IPS-18a (cell line): ENCODE results near the gene CUL3.

ENCODE experiments used
- H3K27ac ChIP-seq: one replicate; pipeline ENCODE4 v1.5.1; 2013; ENCODE audit warnings: low read length
- H3K27me3 ChIP-seq: one replicate; pipeline ENCODE4 v1.6.1; 2013; ENCODE audit warnings: mild to moderate bottlenecking, low read length; ENCODE audit not compliant: control insufficient read depth, insufficient read depth
- H3K36me3 ChIP-seq: one replicate; pipeline ENCODE4 v1.6.1; 2013; ENCODE audit warnings: low read depth, low read length; ENCODE audit not compliant: control insufficient read depth
- H3K4me1 ChIP-seq: one replicate; pipeline ENCODE4 v1.6.1; 2013; ENCODE audit warnings: low read depth, low read length; ENCODE audit not compliant: control insufficient read depth
- H3K4me3 ChIP-seq: one replicate; pipeline ENCODE4 v1.5.1; 2013; ENCODE audit warnings: low read length
- H3K9ac ChIP-seq: one replicate; pipeline ENCODE4 v1.6.1; 2013; ENCODE audit warnings: mild to moderate bottlenecking, low read length, moderate library complexity
- H3K9me3 ChIP-seq: one replicate; pipeline ENCODE4 v1.6.1; 2013; ENCODE audit warnings: low read depth, low read length; ENCODE audit not compliant: control insufficient read depth

The CUL3 gene

GRCh38 chr2:224560549-224560948 lies 24.6 kb downstream of the CUL3 start:
- H3K36me3 ChIP-seq: peaks cover 4% of the 10 kb centered on the region
- H3K27ac ChIP-seq: no peak overlapping the region
- no peaks in the 10 kb centered on the region for H3K4me1 ChIP-seq

GRCh38 chr2:224557610-224558009 lies 27.6 kb downstream of the CUL3 start:
- no peaks in the 10 kb centered on the region for H3K27me3 ChIP-seq
- H3K9ac ChIP-seq: no peak overlapping the region
- no peak overlapping the region for H3K27ac ChIP-seq
- peaks cover 5% of the 10 kb centered on the region for H3K36me3 ChIP-seq
- no peak overlapping the region for H3K4me3 ChIP-seq
- no peaks in the 10 kb centered on the region for H3K9me3 ChIP-seq
- H3K4me1 ChIP-seq: no peaks in the 10 kb centered on the region

More at GRCh38 chr2:224560549-224560948, 24.6 kb downstream of the CUL3 start:
- H3K9ac ChIP-seq: no peak overlapping the region
- no peaks in the 10 kb centered on the region for H3K27me3 ChIP-seq
- no peak overlapping the region for H3K4me3 ChIP-seq
- no peaks in the 10 kb centered on the region for H3K9me3 ChIP-seq

- Histone ChIP-seq H3K27ac (no peak overlapping the region), H3K4me1 (no peaks in the 10 kb centered on the region), H3K4me3 (no peak overlapping the region), H3K9ac (no peak overlapping the region), H3K9me3 (no peaks in the 10 kb centered on the region), H3K36me3 (peaks cover 5% of the 10 kb centered on the region), H3K27me3 (no peaks in the 10 kb centered on the region)
Observed at GRCh38 chr2:224556381-224556780, 28.8 kb downstream of the CUL3 start.

GRCh38 chr2:224555823-224556366 lies 29.3 kb downstream of the CUL3 start:
- H3K36me3 ChIP-seq: peaks cover 5% of the 10 kb centered on the region
- no peak overlapping the region for H3K9ac ChIP-seq
- H3K27me3 ChIP-seq: no peaks in the 10 kb centered on the region
- no peak overlapping the region for H3K4me3 ChIP-seq
- no peaks in the 10 kb centered on the region for H3K4me1 ChIP-seq
- no peaks in the 10 kb centered on the region for H3K9me3 ChIP-seq
- no peak overlapping the region for H3K27ac ChIP-seq

GRCh38 chr2:224552771-224553170 lies 32.4 kb downstream of the CUL3 start:
- Histone ChIP-seq H3K9ac (no peak overlapping the region), H3K4me3 (no peak overlapping the region), H3K9me3 (no peaks in the 10 kb centered on the region), H3K27ac (no peak overlapping the region), H3K4me1 (no peaks in the 10 kb centered on the region), H3K36me3 (peaks cover 5% of the 10 kb centered on the region), H3K27me3 (no peaks in the 10 kb centered on the region)

GRCh38 chr2:224551693-224552092 lies 33.5 kb downstream of the CUL3 start:
- no peak overlapping the region for H3K27ac ChIP-seq
- no peaks in the 10 kb centered on the region for H3K4me1 ChIP-seq
- H3K4me3 ChIP-seq: no peak overlapping the region
- H3K36me3 ChIP-seq: peaks cover 5% of the 10 kb centered on the region
- H3K9me3 ChIP-seq: no peaks in the 10 kb centered on the region
- H3K9ac ChIP-seq: no peak overlapping the region
- H3K27me3 ChIP-seq: no peaks in the 10 kb centered on the region

- H3K27ac ChIP-seq: no peak overlapping the region
- H3K4me3 ChIP-seq: no peak overlapping the region
- no peak overlapping the region for H3K9ac ChIP-seq
- peaks cover 6% of the 10 kb centered on the region for H3K36me3 ChIP-seq
- H3K27me3 ChIP-seq: no peaks in the 10 kb centered on the region
- peaks cover 12% of the 10 kb centered on the region for H3K4me1 ChIP-seq
- H3K9me3 ChIP-seq: no peaks in the 10 kb centered on the region
Observed at GRCh38 chr2:224546926-224547325, 38.2 kb downstream of the CUL3 start.

GRCh38 chr2:224545884-224546644 lies 39.1 kb downstream of the CUL3 start:
- no peak overlapping the region for H3K27ac ChIP-seq
- no peak overlapping the region for H3K9ac ChIP-seq
- peaks cover 9% of the 10 kb centered on the region for H3K36me3 ChIP-seq
- H3K4me3 ChIP-seq: no peak overlapping the region
- peaks cover 12% of the 10 kb centered on the region for H3K4me1 ChIP-seq
- H3K27me3 ChIP-seq: no peaks in the 10 kb centered on the region
- no peaks in the 10 kb centered on the region for H3K9me3 ChIP-seq

GRCh38 chr2:224543939-224544338 lies 41.2 kb downstream of the CUL3 start:
- Histone ChIP-seq H3K36me3 (peaks cover 9% of the 10 kb centered on the region), H3K4me1 (peaks cover 12% of the 10 kb centered on the region), H3K27ac (no peak overlapping the region), H3K27me3 (no peaks in the 10 kb centered on the region), H3K9ac (no peak overlapping the region), H3K4me3 (no peak overlapping the region), H3K9me3 (no peaks in the 10 kb centered on the region)

- peaks cover 14% of the 10 kb centered on the region for H3K36me3 ChIP-seq
- no peak overlapping the region for H3K9ac ChIP-seq
- H3K27ac ChIP-seq: no peak overlapping the region
- no peak overlapping the region for H3K4me3 ChIP-seq
- no peaks in the 10 kb centered on the region for H3K27me3 ChIP-seq
- H3K4me1 ChIP-seq: no peaks in the 10 kb centered on the region
- H3K9me3 ChIP-seq: no peaks in the 10 kb centered on the region
Observed at GRCh38 chr2:224538561-224539138, 46.5 kb downstream of the CUL3 start.

GRCh38 chr2:224532931-224533330 lies 52.2 kb downstream of the CUL3 start:
- H3K9me3 ChIP-seq: no peaks in the 10 kb centered on the region
- H3K36me3 ChIP-seq: peaks cover 4% of the 10 kb centered on the region
- H3K4me3 ChIP-seq: no peak overlapping the region
- H3K27ac ChIP-seq: no peak overlapping the region
- no peak overlapping the region for H3K9ac ChIP-seq
- no peaks in the 10 kb centered on the region for H3K27me3 ChIP-seq
- peaks cover 6% of the 10 kb centered on the region for H3K4me1 ChIP-seq

- Histone ChIP-seq H3K27ac (no peak overlapping the region), H3K4me1 (peaks cover 6% of the 10 kb centered on the region), H3K36me3 (peaks cover 3% of the 10 kb centered on the region), H3K4me3 (no peak overlapping the region), H3K9ac (no peak overlapping the region), H3K9me3 (no peaks in the 10 kb centered on the region), H3K27me3 (no peaks in the 10 kb centered on the region)
Observed at GRCh38 chr2:224532441-224532840, 52.7 kb downstream of the CUL3 start.
